Glomerular endothelial cell (primary cell): Measurements from ENCODE around the gene CEACAM6. TPM values are rescaled to one million over a fixed set of nuclear protein-coding genes. Genes with fewer than 3 reads are reported as not detected.

Experiments
- DNase-seq: peaks from one replicate; pipeline ENCODE4 v3.0.0-alpha.2; 2011; ENCODE audit warnings: low read depth, low spot score; ENCODE audit errors: extremely low read depth
- total RNA-seq: library from RNA; depleted of rRNA; stranded (reverse); fragments of >200 nt; gene quantifications from 2 replicates; pipeline ENCODE4 v1.2.3, GENCODE V29; 2015

Gene CEACAM6
- total RNA-seq, 1 donor from 2014 or later = not detected

DNA sequence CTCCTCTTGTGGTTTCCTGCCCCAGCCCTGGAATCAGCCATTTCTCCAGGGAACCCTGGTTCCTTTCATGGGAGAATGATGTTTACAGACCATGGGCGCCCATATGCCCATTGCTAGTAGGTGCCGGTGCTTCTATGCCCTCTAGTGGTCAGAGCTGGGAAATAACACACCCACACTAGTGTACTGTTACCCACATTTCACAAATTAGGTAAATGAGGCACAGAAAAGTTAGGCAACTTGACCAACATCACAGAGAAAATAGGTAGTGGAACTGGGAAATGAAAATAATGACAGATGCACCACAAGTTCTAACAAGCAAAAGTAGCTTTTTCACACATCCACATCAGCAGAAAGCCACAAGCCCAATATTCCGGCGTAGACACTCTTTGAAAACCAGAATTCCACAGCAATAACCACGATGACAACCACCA, 39.7 kb downstream of the CEACAM6 start:
- DNase-seq = no peak

DNA sequence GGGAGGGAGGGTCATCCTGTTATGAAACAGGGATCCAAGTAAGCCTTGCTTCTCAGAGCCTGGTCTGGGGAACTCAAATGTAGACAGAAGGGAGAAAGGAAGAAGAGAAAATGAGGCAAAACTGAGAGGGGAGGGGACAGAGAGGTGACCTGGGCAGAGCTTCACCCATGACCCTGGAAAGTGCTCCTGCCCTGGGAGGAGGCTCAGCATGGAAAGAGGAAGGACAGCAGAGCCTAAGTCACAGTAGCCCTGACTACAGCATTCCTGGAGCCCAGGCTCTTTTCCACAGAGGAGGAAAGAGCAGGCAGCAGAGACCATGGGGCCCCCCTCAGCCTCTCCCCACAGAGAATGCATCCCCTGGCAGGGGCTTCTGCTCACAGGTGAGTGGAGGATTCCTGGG, 41.0 kb downstream of the CEACAM6 start, which contains the start of gene CEACAM3:
CEACAM3 (plus strand) TSS at position 226 of the 400 bp plus-strand sequence; CDS start at position 317, 91 bp downstream.
- DNase-seq = no peak

DNA sequence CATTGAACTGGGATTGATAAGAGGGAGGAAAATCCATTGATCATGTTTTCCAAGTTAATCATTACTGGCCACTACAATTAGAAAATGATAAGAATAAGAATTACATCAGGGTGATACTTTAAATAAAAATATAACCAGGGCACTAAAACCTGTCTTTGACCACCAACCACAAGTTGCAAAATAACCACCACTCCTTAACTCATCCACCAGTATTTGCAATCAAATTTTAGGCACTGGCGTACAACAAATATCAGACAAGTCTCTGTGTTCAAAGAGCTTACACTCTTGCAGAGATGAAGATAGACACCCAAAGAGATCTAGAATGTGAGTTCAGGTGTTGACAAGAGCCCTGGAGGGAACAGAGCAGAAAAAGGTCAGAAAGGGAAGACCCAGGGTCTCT, 41.6 kb downstream of the CEACAM6 start:
- no peak for DNase-seq

DNA sequence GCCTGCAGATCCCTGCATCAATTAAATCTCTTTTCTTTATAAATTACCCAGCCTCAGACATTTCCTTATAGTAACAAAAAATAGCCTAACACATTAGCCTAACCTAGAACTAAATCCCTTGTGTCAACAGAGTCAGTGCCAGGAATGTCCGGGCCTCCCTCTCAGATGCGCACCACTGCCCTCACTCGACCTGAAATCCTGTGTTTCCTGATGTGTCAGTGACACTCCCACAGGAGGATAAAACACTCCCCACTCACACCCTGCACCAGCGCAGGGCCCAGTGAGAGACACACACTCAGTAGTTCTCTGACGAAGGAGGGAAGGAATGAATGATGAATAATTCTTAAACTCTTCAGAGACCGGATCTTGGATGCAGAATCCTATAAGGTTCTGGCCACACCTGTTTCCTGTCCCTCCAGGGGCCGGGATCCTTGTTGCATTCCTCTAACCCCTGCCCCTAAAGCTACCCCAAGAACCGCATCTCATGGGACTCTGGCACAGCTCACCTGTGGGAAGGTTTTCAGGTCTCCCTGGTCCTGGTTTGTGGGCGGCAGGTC, 44.2 kb downstream of the CEACAM6 start:
- DNase-seq = no peak

DNA sequence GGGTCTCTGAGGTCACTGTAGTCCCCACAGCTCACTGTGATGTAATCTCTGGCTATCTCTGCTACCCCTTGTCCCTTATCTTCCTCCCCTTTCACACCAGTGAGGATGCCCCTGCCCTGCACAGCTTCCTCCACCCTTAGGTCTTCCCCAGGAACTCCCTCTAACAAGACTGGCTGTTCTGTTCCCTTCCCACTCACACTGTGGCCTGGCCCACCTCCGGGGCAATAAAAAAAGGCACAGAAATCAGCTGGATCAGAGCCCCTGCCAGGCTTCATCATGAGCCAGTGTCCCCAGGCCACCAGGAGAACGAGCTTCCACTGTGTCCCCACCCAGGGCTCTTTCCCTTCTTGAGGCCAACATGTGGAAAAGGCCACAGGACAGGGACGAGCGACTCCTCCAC, 45.7 kb downstream of the CEACAM6 start:
- no peak for DNase-seq

DNA sequence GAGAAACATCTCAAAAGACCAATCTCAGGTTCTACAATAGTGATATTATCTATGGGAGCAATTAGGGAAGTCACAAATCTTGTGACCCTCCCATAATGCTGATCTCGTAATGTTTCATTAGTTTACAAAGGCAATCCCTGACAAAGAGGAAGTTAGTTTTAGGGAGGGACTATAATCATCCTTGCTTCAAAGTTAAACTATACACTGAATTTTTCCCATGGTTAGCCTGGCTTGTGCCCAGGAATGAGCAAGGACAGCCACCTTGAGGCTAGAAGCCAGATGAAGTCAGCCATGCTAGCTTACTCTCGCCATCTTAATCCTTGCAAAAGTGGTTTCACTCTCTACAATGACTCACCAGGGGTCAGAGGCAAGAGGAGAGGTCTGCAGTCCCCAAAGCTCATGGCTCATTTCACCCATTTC, 46.5 kb downstream of the CEACAM6 start:
- DNase-seq = no peak

DNA sequence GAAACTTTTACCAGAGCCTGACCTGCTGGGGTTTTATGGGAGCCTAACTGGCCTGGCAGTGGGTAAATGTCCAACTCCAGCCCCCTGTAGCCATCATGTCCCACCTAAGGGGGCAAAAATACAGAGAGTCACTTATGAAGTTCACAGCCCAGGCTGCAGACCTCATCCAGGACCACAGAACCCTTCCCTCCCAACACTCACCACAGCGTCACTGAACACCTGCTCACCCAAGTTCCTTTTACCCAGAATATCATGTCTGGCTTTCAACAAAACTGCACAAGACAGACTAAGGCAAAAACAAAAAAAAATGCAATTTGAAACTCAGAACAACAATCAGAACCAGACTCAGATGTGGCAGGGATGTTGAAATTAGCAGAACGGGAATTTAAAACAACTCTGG, 47.4 kb downstream of the CEACAM6 start:
- no peak for DNase-seq

DNA sequence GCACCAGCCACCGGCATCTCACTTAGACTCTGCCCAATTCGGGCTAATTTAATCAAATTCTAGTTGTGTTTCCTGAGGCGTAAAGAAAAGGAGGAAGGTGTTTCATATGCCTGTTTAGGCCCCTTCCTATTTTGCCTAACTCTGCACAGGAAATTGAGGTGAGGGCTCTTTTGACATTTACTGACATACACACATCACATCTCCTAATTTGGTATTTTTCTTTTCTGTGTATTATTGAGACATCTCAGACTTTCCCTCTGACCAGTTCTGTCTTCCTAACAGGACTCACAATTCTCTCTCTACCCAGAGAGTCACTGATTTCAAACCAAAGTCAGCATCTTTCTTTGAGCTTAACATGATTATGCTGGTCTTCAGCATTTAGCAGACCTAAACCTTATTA, 49.0 kb downstream of the CEACAM6 start:
- no peak for DNase-seq

DNA sequence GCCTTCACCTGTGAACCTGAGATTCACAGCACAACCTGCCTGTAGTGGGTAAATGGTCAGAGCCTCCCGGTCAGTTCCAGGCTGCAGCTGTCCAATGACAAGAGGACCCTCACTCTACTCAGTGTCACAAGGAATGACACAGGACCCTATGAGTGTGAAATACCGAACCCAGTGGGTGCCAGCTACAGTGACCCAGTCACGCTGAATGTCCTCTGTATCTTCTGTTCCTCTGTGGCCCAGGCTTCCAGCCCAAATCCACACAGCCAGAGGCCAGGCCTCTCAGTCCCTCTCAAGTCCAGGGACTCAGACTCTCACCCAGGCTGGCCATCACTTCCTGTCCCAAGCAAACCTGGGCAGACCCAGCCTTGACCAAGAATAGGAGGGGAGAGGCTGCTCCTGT, 51.8 kb downstream of the CEACAM6 start:
- DNase-seq = no peak

DNA sequence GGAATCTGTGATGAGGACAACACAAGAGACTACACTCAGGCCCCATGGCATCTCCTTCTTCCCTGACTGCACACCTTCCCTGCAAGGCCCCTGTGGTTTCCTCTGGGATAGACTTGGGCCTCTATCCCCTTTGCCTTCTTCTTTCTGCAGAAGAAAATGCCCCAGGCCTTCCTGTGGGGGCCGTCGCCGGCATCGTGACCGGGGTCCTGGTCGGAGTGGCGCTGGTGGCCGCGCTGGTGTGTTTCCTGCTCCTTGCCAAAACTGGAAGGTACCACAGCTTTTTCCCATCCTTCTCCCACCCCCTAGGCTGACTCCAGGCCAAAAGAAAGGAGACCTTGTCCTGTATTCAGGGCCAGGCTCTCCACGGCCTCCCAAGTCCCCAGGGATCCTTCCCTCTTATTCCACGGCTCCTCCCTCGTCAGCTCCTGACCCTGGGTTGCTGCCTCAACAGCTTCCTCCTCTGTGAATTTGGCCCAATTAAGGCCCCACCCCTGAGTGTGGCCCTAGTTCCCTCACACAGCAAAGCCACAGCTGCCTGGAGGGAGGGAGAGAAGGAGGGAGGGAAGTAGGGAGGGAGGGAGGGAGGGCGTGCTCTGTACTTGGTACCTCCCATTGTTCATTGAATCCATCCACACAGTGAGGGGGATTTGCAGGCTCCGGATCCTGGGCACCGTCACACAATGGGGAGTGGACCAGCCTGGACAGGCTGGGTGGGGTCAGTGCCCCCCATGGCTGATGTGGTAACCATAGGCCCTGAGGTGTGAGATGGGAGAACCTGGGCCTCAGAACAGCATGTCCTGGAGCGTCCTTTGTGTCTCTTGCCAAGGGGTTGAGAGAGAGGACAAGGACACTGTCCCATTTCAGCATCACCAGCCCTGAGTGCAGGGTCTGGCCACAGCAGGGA, 53.6 kb downstream of the CEACAM6 start:
- DNase-seq = no peak

DNA sequence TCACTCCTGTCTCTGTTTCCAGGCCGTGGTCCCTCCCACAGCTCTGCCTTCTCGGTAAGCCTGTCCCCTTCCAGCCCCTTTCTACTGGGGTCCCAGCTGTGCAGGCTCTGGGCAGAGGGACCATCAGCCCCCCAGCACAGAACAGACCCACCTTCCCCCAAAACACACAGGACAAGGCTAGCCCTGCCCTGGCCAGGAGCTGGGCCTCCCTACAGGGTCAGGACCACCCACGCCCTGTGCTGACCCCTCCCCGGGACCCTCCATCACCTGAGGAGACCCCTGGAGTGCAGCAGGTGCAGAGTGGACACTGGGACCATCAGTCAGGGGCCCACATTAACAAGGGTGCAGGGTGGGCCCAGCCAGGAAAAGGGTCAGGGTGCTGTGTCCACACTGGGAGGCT, 55.0 kb downstream of the CEACAM6 start:
- no peak for DNase-seq

DNA sequence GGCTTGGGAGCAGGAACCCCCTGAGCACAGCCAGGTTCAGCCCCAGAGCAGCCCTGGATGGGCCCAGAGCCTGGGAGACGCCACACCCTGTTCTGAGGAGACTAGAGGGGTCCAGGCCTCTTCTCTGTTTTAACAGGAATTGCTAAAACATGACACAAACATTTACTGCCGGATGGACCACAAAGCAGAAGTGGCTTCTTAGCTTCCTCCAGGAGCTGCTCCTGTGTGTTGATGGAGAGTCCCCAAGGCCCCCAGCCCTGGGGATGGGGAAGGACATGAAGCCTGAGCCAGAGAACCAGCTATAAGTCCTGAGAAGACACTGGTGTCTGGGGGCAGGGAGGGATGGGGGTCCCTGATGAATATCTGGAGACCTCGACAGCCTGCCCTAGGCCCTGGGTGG, 55.7 kb downstream of the CEACAM6 start:
- no peak for DNase-seq

DNA sequence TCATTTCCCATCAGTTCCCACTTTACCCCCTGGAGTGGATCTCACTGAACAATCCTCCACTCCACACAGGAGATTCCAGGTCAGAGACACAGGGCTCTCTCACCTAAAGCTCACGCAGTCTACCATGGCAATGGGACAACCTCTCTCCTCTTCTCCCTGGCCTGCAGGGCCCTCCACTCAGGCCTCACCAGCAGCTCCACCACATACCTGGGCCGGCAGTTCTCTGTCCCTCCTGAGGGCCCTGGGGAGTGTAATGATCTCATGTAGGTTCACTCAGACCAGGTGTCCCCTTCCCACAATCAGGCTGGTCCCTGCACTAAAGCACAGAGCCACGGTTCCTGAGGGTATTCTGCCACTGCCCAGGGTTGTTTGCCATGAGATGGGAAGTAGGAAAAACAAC, 56.7 kb downstream of the CEACAM6 start:
- DNase-seq = no peak

DNA sequence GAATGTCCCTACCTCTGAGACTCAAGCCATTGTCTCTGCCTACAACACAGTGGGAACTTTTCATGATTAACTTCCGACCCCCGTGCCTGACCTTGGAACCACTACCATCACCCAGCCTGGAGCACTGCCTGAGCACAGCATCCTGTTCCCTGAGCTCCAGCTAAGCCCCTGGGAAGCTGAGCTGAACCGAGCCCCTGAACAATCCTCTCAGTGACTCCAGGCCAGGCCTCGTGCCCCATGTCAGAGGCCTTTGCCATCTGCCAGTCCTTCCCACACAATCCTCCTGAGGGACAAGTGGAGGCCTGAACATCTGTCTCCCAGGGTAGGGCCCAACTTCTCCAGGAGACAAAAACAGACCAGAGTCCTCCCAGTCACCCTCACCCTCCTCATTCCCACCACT, 58.6 kb downstream of the CEACAM6 start:
- DNase-seq = no peak

DNA sequence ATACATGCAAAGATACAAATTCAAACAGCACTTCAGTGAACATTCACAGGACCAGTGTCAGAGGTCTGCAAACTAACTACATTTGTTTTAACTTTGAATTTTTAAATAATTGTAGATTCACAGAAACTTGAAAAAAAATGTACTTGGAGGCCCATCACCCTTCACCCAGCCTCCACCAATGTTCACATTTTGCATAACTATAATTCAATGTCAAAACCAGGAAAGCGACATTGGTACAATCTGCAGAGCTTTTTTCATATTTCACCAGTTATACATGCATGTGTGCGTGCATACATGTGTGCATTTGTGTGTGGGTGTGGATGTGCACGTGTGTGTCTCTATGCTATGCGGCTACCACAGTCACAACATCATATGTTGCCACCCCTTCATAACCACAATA, 60.0 kb downstream of the CEACAM6 start:
- no peak for DNase-seq

DNA sequence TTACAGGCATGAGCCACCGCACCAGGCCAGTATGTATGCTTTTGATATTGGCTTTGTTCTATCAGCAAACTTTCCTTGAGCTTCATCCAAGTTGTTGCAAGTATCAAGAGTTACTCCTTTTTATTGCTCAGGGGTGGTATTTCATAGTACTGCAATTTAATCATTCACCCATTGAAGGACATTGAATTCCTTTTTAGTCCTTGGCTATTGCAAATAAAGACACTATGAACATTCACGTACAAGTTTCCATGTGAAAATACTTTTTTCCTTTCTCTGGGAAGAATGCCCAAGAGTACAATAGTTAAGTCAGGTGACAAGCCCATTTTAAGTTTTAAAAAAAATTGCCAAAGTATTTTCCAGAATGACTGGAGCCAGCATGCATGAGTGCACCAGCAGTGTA, 61.4 kb downstream of the CEACAM6 start:
- no peak for DNase-seq

DNA sequence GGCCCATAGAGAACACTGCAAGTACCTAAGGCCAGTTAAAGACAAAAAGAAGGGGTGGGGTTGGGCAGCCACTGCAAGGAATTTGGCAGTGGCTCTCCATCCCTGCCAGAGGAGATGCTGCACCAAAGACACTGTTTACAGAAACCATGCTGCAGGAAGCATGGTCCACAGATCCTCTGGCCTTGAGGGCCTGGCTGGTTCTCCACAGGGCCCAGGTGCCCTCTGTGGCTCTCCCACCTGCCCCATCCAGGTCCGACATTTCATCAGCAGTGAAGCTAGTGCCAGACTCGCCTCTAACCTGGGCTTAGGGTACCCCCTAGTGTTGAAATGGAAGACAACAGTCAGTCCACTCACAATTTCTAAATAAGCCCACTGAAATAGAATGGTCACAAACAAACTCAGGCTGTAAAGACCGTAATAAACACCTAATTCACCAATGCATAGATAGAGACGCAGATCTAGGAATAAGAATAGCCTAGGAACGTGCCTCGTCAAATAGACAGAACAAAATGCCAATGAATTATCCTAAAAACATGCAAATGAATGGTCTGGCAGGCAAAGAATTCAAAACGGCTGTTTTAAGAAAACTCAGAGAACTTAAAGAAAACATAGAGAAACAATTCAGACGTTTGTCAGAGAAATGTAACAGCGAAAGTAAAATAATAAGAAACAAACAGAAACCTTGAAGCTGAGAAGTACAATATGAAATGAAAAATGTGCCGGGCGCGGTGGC, 65.8 kb downstream of the CEACAM6 start:
- DNase-seq = no peak

Other genes starting within 250 kb of the CEACAM6 start
- gene CEACAM21, start 179.4 kb upstream of the CEACAM6 start, total RNA-seq = 8.8 and 9.7 TPM in 2 replicates
- not detected in 2 replicates for gene CEACAM4, start 128.5 kb upstream of the CEACAM6 start, total RNA-seq
- not detected in 2 replicates for gene CEACAM7, start 67.3 kb upstream of the CEACAM6 start, total RNA-seq
- gene CEACAM5, start 46.9 kb upstream of the CEACAM6 start, total RNA-seq = not detected in 2 replicates
- gene CEACAM3, start 41.1 kb downstream of the CEACAM6 start, total RNA-seq = not detected in 2 replicates
- not detected in 2 replicates for gene LYPD4, start 89.2 kb downstream of the CEACAM6 start, total RNA-seq
- not detected in 2 replicates for gene DMRTC2, start 89.5 kb downstream of the CEACAM6 start, total RNA-seq
- 1,545 and 1,877 TPM in 2 replicates for gene RPS19, start 104.7 kb downstream of the CEACAM6 start, total RNA-seq
- gene CD79A, start 121.7 kb downstream of the CEACAM6 start, total RNA-seq = 0.47 TPM in 1 of 2 replicates, not detected in the other
- 94.4 and 112 TPM in 2 replicates for gene ARHGEF1, start 127.7 kb downstream of the CEACAM6 start, total RNA-seq
- not detected in 2 replicates for gene ERFL, start 172.9 kb downstream of the CEACAM6 start, total RNA-seq
- 232 and 270 TPM in 2 replicates for gene RABAC1, start 203.8 kb downstream of the CEACAM6 start, total RNA-seq
- 0.06 TPM in 1 of 2 replicates, not detected in the other for gene ATP1A3, start 238.7 kb downstream of the CEACAM6 start, total RNA-seq